ENCODE data around the gene CRELD2. TPM values are rescaled to one million over a fixed set of nuclear protein-coding genes. Genes with fewer than 3 reads are reported as not detected.

CRELD2 gene
- total RNA-seq, 2 experiments from 2014 or later = 58.0 to 58.1 TPM

DNA sequence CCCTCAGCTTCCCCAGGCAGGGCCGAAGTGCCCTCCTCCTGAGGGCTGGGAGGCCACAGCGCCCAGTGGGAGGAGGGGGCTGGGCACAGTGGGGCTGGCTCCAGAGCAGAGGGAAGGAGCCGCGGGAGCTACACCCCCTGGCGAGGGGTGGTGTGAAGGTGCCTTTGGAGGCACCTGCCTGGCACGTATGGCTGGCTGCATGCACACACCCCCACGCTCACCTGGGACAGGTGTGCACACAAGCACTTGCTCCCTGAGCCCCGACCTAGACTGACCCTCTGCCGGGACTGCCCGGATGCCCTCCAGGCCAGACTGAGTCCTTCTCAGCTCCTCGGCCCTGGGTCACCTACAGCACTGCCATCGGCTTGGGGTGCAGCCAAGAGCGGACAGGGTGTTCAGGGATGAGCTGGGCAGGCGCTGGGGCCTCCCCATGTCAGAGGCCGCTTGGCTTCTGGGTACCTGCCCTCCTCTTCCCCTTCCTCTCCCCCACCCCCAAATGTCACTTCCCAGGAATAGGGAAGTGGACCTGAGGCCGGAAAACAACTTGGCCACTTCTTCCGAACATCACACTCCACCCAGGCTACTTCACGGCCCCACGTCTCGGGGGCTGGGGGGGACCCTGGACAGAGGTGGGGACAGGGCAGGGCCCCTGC, 34.7 kb downstream of the CRELD2 start:
- ATAC-seq (no peak), DNase-seq (peak; percentile 19)
- Mint-ChIP-seq H3K27ac (no peak overlapping the region), H3K4me1 (ENCODE audit: low read depth) (no peaks in the 10 kb centered on the region), H3K4me3 (no peak overlapping the region), H3K27me3 (ENCODE audit: low read depth) (no peaks in the 10 kb centered on the region), H3K36me3 (ENCODE audit: low read depth) (no peaks in the 10 kb centered on the region), H3K9me3 (ENCODE audit: insufficient read depth) (no peaks in the 10 kb centered on the region)
- ChIA-PET POLR2A (interaction anchor here (0.8 kb wide), 1 partner anchor 27 kb away, joined by 3 read pairs; no protein-coding TSS in a partner anchor), CTCF (no interaction called here)

DNA sequence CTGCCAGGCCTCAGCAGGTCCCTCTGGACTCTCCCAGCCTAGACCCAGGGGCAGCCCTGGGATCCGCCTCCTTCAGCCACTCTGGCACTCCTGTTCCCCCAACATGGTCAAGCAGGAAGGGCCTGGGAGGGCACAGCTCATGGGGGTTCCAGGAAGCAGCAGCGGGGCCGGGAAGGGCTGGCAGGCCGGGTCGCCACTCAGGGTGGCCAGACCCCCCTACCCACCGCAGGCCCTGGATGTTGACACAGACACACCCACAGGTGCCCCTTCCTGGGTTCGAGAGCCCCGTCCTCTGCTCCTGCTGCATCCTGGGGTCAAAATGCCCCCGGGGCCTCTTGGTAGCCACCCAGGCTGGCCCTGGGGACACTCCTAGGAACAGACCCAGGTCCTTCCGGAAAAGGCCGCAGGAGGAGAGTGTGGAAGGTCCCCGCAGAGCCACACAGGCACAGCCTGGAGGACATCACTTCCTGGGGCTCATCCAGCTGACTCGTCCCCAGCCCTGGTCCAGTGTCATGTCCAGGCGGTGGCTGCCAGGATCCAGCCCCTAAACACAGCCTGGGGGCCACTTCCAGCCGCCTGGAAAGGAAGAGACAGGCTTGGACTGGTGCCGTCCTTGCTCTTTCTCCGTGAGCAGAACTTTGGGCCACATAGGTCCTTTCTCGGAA, 35.4 kb downstream of the CRELD2 start:
- Mint-ChIP-seq H3K27me3 (ENCODE audit: low read depth) (no peaks in the 10 kb centered on the region), H3K4me1 (ENCODE audit: low read depth) (peaks cover 1% of the 10 kb centered on the region), H3K4me3 (no peak overlapping the region), H3K9me3 (ENCODE audit: insufficient read depth) (no peaks in the 10 kb centered on the region), H3K36me3 (ENCODE audit: low read depth) (no peaks in the 10 kb centered on the region), H3K27ac (no peak overlapping the region)
- ATAC-seq (no peak), DNase-seq (no peak)
- ChIA-PET CTCF (no interaction called here), POLR2A (no interaction called here)

DNA sequence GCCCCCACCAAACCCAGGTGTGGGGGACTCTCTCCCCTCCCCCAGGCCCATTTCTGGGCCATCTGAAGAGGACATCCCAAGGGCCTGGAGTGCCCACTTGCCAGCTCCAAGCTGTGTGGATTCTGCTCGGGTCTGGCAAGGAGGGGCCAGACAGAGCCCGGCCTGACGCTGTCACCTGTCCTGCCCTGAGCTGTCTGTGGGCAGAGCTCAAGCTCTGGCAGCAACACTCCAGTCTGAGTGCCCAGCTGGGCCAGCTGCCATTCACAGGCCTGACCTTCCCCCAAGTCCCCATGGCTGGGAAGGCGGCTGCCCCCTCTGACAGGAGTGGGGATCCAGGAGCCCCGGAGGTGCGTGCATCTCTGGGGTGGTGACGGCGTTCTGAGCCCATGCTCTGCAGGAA, 35.9 kb downstream of the CRELD2 start:
- ChIA-PET CTCF (no interaction called here), POLR2A (no interaction called here)
- H3K4me3 Mint-ChIP-seq = no peak overlapping the region
- DNase-seq = no peak
- peaks cover 6% of the 10 kb centered on the region for H3K4me1 Mint-ChIP-seq (ENCODE audit: low read depth)
- H3K9me3 Mint-ChIP-seq (ENCODE audit: insufficient read depth) = no peaks in the 10 kb centered on the region
- H3K27ac Mint-ChIP-seq = no peak overlapping the region
- no peak for ATAC-seq
- H3K36me3 Mint-ChIP-seq (ENCODE audit: low read depth) = no peaks in the 10 kb centered on the region
- H3K27me3 Mint-ChIP-seq (ENCODE audit: low read depth) = no peaks in the 10 kb centered on the region

DNA sequence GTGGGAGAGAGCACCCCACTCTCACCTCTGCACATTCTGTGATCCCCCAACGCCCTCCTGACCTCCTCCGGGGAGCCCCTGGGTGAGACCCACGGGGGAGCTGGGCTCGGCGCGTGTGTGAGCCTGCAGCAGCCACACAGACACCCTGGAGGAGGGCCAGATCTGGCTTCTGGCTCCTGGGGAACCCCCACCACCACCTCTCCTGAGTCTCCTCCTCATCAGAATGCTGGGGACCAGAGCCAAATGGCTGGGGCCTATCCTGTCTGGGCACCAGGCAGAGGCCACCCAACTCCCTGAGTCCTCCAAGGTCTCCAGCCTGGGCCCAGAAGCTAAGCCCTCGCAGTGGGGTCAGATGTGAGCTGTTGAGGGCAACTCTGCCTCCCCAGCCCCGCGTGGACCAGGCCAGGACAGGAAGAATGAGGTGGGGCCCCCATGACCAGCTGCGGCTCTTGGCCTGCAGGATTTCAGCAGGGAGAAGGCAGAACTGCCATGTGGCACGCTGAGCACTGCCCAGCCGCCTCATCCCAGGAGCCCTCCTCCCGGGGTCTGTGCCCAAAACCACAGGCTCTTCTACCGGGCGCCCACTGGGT, 36.7 kb downstream of the CRELD2 start:
- Mint-ChIP-seq H3K27ac (no peak overlapping the region), H3K4me3 (no peak overlapping the region), H3K9me3 (ENCODE audit: insufficient read depth) (no peaks in the 10 kb centered on the region), H3K4me1 (ENCODE audit: low read depth) (peaks cover 9% of the 10 kb centered on the region), H3K27me3 (ENCODE audit: low read depth) (no peaks in the 10 kb centered on the region), H3K36me3 (ENCODE audit: low read depth) (no peaks in the 10 kb centered on the region)
- no peak for ATAC-seq
- CTCF ChIA-PET = no interaction called here
- DNase-seq = no peak
- POLR2A ChIA-PET = no interaction called here

DNA sequence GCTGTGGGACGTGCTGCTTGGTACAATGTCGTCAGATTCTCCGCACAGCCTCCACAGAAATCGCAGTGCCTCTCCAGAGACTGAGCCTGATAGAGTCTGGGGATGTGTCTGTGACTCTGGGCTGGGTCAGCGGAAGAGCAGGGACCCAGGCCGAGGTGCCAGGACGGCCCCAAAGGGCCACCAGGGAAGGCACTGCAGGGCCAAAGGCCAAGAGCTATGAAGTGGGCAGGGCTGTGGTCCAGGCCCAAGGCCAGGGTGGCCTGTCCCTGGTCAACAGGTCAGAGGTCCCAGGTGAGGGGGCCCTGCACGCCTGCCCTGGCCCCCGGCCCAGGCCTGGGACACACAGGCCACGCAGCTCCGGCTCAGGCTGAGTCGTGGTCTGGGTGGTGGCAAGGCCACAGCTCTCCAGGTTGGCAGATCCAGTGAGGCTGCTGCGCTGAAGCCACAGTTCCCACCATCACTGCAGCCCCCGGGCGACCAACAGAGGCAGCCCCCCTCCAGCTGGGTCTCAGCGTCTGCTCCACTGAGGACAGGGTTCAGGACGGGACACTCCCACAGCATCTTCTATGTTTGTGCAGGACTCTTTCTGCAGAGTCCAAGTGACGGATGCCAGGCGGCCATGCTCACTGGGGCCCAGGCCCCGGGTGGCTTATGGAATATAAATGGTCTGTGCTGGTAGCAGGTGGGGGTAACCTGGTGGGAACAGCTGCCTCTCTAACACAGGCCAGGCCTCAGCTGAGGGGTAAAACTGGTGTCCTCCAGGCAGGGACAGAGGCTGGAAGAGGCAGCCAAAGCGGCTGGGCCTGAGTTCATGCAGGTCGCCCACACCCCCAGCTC, 37.4 kb downstream of the CRELD2 start:
- ATAC-seq = no peak
- ChIA-PET POLR2A (interaction anchor here (0.7 to 0.9 kb wide), 2 partner anchors 12 to 19 kb away, joined by 3 to 5 read pairs; no protein-coding TSS in a partner anchor), CTCF (no interaction called here)

DNA sequence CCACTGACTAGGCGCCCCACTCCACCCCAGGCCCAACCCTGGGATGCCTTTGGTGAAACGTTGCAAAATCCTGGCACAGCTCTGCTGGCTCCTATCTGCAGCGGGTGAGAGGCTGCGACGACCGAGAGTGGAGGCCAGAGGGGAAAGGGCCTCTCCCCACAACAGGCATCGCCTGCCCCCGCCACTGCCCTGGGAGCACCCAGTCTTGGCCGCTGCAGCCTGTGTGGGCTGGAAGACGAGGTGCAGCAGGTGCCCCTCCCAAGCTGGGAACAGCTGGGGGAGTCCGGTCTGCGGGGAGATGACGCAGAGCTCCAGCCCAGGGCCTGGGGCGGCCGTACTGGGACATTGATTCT, 38.0 kb downstream of the CRELD2 start:
- ChIA-PET POLR2A (interaction anchor here (0.7 to 0.9 kb wide), 2 partner anchors 12 to 20 kb away, joined by 3 to 5 read pairs; no protein-coding TSS in a partner anchor), CTCF (no interaction called here)
- Mint-ChIP-seq H3K9me3 (ENCODE audit: insufficient read depth) (no peaks in the 10 kb centered on the region), H3K4me1 (ENCODE audit: low read depth) (peaks cover 9% of the 10 kb centered on the region), H3K27me3 (ENCODE audit: low read depth) (no peaks in the 10 kb centered on the region), H3K36me3 (ENCODE audit: low read depth) (peaks cover under 1% of the 10 kb centered on the region), H3K4me3 (no peak overlapping the region), H3K27ac (no peak overlapping the region)
- no peak for ATAC-seq
- DNase-seq = no peak

More for the DNA sequence above, 37.4 kb downstream of the CRELD2 start:
- no peaks in the 10 kb centered on the region for H3K36me3 Mint-ChIP-seq (ENCODE audit: low read depth)
- no peak overlapping the region for H3K4me3 Mint-ChIP-seq
- no peaks in the 10 kb centered on the region for H3K27me3 Mint-ChIP-seq (ENCODE audit: low read depth)
- peaks cover 9% of the 10 kb centered on the region for H3K4me1 Mint-ChIP-seq (ENCODE audit: low read depth)
- no peaks in the 10 kb centered on the region for H3K9me3 Mint-ChIP-seq (ENCODE audit: insufficient read depth)
- H3K27ac Mint-ChIP-seq = no peak overlapping the region
- DNase-seq = no peak

DNA sequence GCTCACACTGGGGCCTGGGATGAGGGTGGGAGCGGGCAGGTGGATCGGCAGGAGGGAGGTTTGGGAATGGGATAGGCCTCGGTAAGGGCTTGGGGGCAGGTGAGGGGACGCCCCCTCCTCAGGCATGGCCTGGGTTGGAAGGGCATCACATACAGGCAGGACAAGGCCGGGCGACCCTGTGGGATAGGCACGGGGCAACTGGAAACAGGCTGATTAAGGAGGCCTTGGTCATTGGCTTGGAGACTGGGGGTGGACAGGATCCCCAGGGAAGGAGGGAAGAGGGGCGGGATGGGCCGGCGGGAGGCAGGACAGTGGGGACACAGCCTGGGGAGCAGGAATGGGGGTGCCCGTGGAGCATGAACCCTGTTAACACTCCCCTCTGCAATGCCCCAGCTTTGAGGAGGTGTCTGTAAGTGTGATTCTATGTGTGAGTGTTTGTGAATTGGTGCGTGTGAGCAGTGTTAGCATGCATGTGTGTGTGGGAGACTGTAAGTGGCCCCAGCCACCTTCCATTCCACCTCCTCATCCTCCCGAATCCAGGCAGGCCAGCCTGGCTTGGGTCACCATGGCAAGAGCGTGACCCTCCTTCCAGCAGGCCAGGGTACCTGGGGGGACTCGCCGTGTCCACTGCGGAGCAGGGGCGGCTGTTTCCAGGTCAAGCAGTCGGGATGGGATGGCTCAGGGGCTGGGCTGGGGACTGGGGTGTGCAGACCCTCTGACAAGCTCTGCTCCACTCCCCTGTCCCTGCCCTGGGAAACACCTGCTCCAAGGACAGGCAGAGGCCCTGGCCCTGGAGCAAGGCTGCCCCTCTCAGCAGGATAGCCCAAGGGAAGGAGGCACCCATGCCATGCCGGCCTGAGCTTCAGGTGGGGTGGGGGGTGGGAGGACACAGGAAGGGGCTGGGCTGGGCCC, 38.7 kb downstream of the CRELD2 start:
- Mint-ChIP-seq H3K9me3 (ENCODE audit: insufficient read depth) (no peaks in the 10 kb centered on the region), H3K27ac (no peak overlapping the region), H3K27me3 (ENCODE audit: low read depth) (no peaks in the 10 kb centered on the region), H3K4me3 (no peak overlapping the region), H3K36me3 (ENCODE audit: low read depth) (peaks cover 6% of the 10 kb centered on the region), H3K4me1 (ENCODE audit: low read depth) (peaks cover 9% of the 10 kb centered on the region)
- POLR2A ChIA-PET = no interaction called here
- DNase-seq (no peak), ATAC-seq (no peak)
- CTCF ChIA-PET = no interaction called here

DNA sequence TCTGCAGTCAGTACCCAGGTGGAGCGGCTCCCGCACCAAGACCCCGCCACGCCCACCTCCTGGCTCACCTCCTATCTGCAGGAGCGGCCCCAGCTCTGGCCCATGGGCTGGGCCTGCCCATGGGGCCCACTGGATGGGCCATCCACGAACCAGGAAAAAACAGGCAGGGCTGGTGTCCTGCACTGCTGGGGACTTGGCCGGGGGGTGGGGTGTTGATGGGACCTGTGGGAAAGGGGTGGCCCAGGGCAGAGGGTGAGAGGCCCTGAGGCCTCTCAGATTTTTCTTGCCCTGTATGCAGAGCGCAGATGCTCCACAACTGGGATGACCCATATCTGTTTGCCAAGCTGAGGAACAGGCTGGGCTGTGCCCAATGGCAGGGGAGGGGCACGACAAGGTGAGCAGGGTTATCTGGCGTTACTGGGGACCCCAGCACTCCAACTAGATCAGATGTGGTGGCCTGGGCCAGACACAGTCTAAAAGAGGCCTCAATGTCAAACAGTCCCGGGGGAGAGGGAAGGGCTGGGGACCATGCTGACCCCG, 39.5 kb downstream of the CRELD2 start:
- H3K27me3 Mint-ChIP-seq (ENCODE audit: low read depth) = no peaks in the 10 kb centered on the region
- no peak overlapping the region for H3K27ac Mint-ChIP-seq
- H3K4me3 Mint-ChIP-seq = no peak overlapping the region
- no peaks in the 10 kb centered on the region for H3K9me3 Mint-ChIP-seq (ENCODE audit: insufficient read depth)
- DNase-seq = no peak
- peaks cover 10% of the 10 kb centered on the region for H3K36me3 Mint-ChIP-seq (ENCODE audit: low read depth)
- peaks cover 9% of the 10 kb centered on the region for H3K4me1 Mint-ChIP-seq (ENCODE audit: low read depth)
- ChIA-PET CTCF (no interaction called here), POLR2A (no interaction called here)
- no peak for ATAC-seq

DNA sequence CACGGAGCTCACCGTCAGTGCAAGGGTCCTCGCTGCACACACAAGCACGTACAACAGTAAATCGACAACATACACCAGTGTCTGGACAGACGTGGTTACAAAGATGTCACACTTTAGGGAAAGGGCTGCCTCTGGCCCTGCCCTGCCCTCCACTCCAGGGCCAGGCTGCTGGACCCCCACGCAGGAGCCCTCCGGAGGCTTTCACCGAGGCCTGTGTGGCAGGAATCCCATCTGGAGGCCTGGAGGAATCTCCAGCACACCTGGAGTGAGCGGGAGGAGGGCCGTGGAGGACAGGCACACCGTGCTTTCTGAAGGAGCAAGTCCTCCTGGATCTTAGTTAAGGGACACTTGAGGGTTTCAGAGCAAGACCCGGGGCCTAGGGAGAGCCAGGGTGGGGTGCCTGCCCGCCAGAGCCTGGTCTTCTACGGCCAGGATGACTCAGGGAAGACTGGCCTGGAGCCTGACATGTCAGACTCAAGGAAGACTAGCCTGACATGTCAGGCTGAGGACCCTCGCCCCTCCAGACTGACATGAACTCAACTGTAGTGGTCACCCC, 40.0 kb downstream of the CRELD2 start:
- H3K9me3 Mint-ChIP-seq (ENCODE audit: insufficient read depth) = no peaks in the 10 kb centered on the region
- H3K4me3 Mint-ChIP-seq = peak overlapping the region; percentile 13
- POLR2A ChIA-PET = no interaction called here
- H3K4me1 Mint-ChIP-seq (ENCODE audit: low read depth) = peaks cover 14% of the 10 kb centered on the region
- no peaks in the 10 kb centered on the region for H3K27me3 Mint-ChIP-seq (ENCODE audit: low read depth)
- peak overlapping the region; percentile 34 for H3K27ac Mint-ChIP-seq
- CTCF ChIA-PET = no interaction called here
- ATAC-seq = no peak
- peaks cover 16% of the 10 kb centered on the region for H3K36me3 Mint-ChIP-seq (ENCODE audit: low read depth)
- DNase-seq = no peak

DNA sequence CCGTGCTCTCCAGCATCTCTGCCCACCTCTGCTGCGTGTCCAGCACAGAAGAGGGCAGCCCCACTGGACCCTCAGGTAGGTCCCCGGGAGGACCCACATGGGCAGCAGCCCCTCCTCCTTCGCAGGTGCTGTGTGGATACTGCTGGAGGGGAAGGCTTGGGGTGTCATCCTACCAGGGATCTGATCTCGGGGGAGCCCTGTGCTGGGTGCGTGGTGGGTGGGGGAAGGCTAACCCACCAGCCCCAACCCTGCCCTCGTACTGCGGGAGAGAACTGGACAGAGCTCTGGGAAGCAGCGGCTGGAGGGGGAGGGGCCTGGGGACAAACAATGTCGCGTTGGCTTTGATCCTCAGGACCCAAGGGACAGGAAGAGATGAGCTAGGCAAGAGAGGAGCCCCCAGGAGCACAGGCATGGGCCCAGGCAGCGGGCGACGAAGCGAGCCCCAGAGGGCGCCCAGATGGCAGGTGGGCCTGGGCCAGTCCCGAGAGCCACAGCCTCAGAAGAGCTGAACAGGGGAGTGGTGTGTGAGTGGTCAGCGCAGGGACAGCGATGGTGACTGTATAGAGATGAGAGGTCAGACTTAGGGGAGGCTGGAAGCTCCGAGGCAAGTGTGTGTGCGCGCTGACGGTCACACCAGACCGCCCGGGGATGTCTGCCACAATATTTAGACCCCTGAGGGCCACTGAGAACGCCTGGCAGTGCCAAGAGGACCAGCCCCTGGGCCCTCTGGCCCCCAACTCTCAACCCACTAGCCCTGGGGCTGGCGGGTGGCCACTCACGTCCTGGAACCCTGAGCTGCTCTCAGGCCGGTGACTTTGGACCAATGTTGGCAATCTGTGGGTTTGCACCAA, 40.7 kb downstream of the CRELD2 start:
- Mint-ChIP-seq H3K4me3 (peak overlapping the region; percentile 66), H3K36me3 (ENCODE audit: low read depth) (peaks cover 23% of the 10 kb centered on the region), H3K9me3 (ENCODE audit: insufficient read depth) (no peaks in the 10 kb centered on the region), H3K4me1 (ENCODE audit: low read depth) (peaks cover 22% of the 10 kb centered on the region), H3K27ac (peak overlapping the region; percentile 81), H3K27me3 (ENCODE audit: low read depth) (no peaks in the 10 kb centered on the region)
- ATAC-seq (no peak), DNase-seq (peak; percentile 21)
- ChIA-PET POLR2A (interaction anchor here (1.0 to 2.4 kb wide), 3 partner anchors 12 to 133 kb away, joined by 3 to 9 read pairs (median 4); no protein-coding TSS in a partner anchor), CTCF (no interaction called here)

All from activated CD8-positive, alpha-beta T cell treated with anti-CD3 and anti-CD28 coated beads, Interleukin-2, amount 10 ng/mL, durations not matched to agents 7 days and 5 days (primary cell).